A673 (cell line): Measurements from ENCODE around the gene CEP44. TPM values are rescaled to one million over a fixed set of nuclear protein-coding genes. Genes with fewer than 3 reads are reported as not detected.
"Not testable (repeated sequence)": the region's sequence is repeated elsewhere in the genome, so short reads cannot be mapped to it uniquely, and the experiment has no call there.

Source experiments
- BruUV-seq: library from RNA; stranded (reverse); fragments of 400-500 nt; replicated peaks from 2 replicates; lab custom pipeline; 2021; lab: Mats Ljungman, UMichigan
- CTCF ChIA-PET: fragments of 300-600 bp; sonication (Branson Sonifier 250); formaldehyde crosslinking; loops from one replicate; lab custom pipeline; 2022; ENCODE audit warnings: antibody characterized with exemption; lab: Charles Lee
- POLR2A ChIA-PET: fragments of 300-600 bp; sonication (Branson Sonifier 250); formaldehyde crosslinking; loops from one replicate; lab custom pipeline; 2022; ENCODE audit warnings: antibody characterized with exemption; ENCODE audit not compliant: low non-redundant PET; lab: Charles Lee
- DNase-seq: peaks from one replicate; pipeline ENCODE4 v3.0.0-alpha.2; 2015; ENCODE audit warnings: low spot score
- H3K27ac ChIP-seq: fragments of 200-600 bp; sonication (generic); 2 replicates; pipeline ENCODE4 v1.5.1; 2016; ENCODE audit warnings: mixed run types, low read depth, mild to moderate bottlenecking, mixed read lengths, antibody characterized with exemption, low read length; ENCODE audit not compliant: poor library complexity, severe bottlenecking
- H3K27me3 ChIP-seq: fragments of 200-600 bp; sonication (generic); replicated peaks from 2 replicates; pipeline ENCODE4 v1.6.1; 2017; ENCODE audit warnings: mixed run types, low read depth, mild to moderate bottlenecking, mixed read lengths, antibody characterized with exemption, low read length; ENCODE audit not compliant: insufficient read depth, poor library complexity
- H3K36me3 ChIP-seq: fragments of 200-600 bp; sonication (generic); 2 replicates; pipeline ENCODE4 v1.6.1; 2016; ENCODE audit warnings: mixed run types, mild to moderate bottlenecking, mixed read lengths, antibody characterized with exemption, low read length; ENCODE audit not compliant: insufficient read depth, poor library complexity, severe bottlenecking
- H3K4me1 ChIP-seq: fragments of 200-600 bp; sonication (generic); 2 replicates; pipeline ENCODE4 v1.6.1; 2017; ENCODE audit warnings: mixed run types, mild to moderate bottlenecking, mixed read lengths, antibody characterized with exemption, low read length; ENCODE audit not compliant: insufficient read depth, poor library complexity, severe bottlenecking
- H3K4me3 ChIP-seq: fragments of 200-600 bp; sonication (generic); 2 replicates; pipeline ENCODE4 v1.5.1; 2016; ENCODE audit warnings: low read depth, mixed run types, mild to moderate bottlenecking, mixed read lengths, low read length; ENCODE audit not compliant: poor library complexity, severe bottlenecking
- H3K9me3 ChIP-seq: fragments of 200-600 bp; sonication (generic); 2 replicates; pipeline ENCODE4 v1.6.1; 2016; ENCODE audit warnings: mixed run types, low read depth, mild to moderate bottlenecking, mixed read lengths, antibody characterized with exemption, low read length; ENCODE audit not compliant: poor library complexity, severe bottlenecking
- EZH2 ChIP-seq: fragments of 200-600 bp; sonication (generic); IDR thresholded peaks from 2 replicates; pipeline ENCODE4 v1.6.1; 2017; ENCODE audit warnings: borderline replicate concordance, low read depth, mild to moderate bottlenecking, mixed read lengths, antibody characterized with exemption, low read length; ENCODE audit not compliant: poor library complexity, severe bottlenecking
- intact Hi-C: fragments of 100-400 bp; cut with micrococcal nuclease; formaldehyde crosslinking; loops from one replicate; pipeline ENCODE4 v1.10.0; 2022; ENCODE audit not compliant: unreplicated experiment
- total RNA-seq: library from RNA; stranded (reverse); gene quantifications from 2 replicates; pipeline ENCODE4 v1.2.3, GENCODE V29; 2021
- TF ChIP-seq, protein P1 (sequence below): fragments of 300-800, 200-600 bp; sonication (generic); conservative IDR thresholded peaks from 2 replicates; pipeline ENCODE4 v1.5.1; 2017; ENCODE audit warnings: low read depth, mild to moderate bottlenecking, antibody characterized with exemption, low read length, moderate library complexity, mixed read lengths

The CEP44 gene
- total RNA-seq, 1 experiment from 2014 or later = 22.3 TPM

DNA sequence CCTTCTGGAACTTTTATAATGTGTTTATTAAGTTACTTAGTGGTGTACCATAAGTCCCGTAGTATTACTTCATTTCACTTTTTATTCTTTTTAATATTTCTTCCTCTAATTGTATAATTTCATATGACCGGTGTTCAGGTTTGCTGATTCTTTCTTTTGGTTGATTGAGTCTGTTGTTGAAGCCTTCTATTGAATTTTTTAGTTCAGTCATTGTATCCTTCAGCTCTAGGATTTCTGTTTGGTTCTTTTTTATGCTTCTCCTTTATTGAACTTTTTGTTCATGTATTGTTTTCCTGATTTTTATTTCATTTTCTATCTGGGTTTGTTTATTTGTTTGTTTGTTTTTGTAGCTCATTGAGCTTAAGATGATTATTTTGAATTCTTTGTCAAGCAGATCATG lies 8.8 kb downstream of the CEP44 start:
- Histone ChIP-seq H3K9me3 (peaks cover 20% of the 10 kb centered on the region), H3K36me3 (peaks cover 6% of the 10 kb centered on the region), H3K4me3 (no peak overlapping the region), H3K27ac (no peak overlapping the region), H3K27me3 (no peaks in the 10 kb centered on the region), H3K4me1 (no peaks in the 10 kb centered on the region)
- ChIA-PET CTCF (no interaction called here), POLR2A (no interaction called here)
- no TSS peak for BruUV-seq
- intact Hi-C loops = no loop called here
- no peak for DNase-seq
- no peak for TF ChIP-seq EZH2
- TF ChIP-seq, protein P1, sequence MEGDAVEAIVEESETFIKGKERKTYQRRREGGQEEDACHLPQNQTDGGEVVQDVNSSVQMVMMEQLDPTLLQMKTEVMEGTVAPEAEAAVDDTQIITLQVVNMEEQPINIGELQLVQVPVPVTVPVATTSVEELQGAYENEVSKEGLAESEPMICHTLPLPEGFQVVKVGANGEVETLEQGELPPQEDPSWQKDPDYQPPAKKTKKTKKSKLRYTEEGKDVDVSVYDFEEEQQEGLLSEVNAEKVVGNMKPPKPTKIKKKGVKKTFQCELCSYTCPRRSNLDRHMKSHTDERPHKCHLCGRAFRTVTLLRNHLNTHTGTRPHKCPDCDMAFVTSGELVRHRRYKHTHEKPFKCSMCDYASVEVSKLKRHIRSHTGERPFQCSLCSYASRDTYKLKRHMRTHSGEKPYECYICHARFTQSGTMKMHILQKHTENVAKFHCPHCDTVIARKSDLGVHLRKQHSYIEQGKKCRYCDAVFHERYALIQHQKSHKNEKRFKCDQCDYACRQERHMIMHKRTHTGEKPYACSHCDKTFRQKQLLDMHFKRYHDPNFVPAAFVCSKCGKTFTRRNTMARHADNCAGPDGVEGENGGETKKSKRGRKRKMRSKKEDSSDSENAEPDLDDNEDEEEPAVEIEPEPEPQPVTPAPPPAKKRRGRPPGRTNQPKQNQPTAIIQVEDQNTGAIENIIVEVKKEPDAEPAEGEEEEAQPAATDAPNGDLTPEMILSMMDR = no peak

DNA sequence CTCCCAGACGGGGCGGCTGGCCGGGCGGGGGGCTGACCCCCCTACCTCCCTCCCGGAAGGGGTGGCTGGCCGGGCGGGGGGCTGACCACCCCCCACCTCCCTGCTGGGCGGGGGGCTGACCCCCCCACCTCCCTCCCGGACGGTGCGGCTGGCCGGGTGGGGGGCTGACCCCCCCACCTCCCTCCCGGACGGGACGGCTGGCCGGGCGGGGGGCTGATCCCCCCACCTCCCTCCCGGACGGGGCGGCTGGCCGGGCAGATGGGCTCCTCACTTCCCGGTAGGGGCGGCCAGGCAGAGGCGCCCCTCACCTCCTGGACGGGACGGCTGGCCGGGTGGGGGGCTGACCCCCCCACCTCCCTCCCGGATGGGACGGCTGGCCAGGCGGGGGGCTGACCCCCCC lies 10.9 kb downstream of the CEP44 start:
- intact Hi-C loops, DNase-seq, H3K27me3 ChIP-seq, BruUV-seq, POLR2A ChIA-PET, H3K4me3 ChIP-seq, CTCF ChIA-PET, H3K4me1 ChIP-seq, H3K27ac ChIP-seq: not testable (repeated sequence)
- peaks cover 10% of the 10 kb centered on the region for H3K36me3 ChIP-seq
- H3K9me3 ChIP-seq = peaks cover 20% of the 10 kb centered on the region

DNA sequence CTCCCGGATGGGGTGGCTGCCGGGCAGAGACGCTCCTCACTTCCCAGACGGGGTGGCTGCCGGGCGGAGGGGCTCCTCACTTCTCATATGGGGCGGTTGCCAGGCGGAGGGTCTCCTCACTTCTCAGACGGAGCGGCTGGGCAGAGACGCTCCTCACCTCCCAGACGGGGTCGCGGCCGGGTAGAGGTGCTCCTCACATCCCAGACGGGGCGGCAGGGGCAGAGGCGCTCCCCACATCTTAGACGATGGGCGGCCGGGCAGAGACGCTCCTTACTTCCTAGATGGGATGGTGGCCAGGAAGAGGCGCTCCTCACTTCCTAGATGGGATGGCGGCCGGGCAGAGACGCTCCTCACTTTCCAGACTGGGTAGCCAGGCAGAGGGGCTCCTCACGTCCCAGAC lies 11.4 kb downstream of the CEP44 start:
- Histone ChIP-seq H3K9me3 (peaks cover 20% of the 10 kb centered on the region), H3K36me3 (peaks cover 15% of the 10 kb centered on the region)
- H3K4me3 ChIP-seq, CTCF ChIA-PET, H3K4me1 ChIP-seq, POLR2A ChIA-PET, BruUV-seq, intact Hi-C loops, DNase-seq, H3K27me3 ChIP-seq, H3K27ac ChIP-seq: not testable (repeated sequence)

DNA sequence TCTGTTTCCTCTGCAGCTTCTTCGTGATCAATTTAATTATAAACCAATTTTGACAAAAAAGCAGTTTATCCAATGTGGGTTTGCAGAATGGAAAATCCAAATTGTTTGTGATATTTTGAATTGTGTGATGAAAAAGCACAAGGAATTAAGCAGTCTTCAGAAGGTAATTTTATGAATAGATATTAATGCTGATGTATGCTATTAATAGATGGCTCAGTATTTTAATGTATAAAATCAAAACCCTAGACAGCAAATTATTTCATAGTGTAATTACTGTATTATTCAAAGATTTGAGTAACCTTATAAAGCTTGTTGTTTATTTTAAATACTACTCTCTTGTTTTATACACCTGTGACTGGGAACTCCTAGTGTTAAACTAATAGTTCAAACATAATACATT lies 20.0 kb downstream of the CEP44 start:
- H3K9me3 ChIP-seq = no peaks in the 10 kb centered on the region
- no peak for DNase-seq
- peaks cover 41% of the 10 kb centered on the region for H3K36me3 ChIP-seq
- no peak overlapping the region for H3K4me3 ChIP-seq
- intact Hi-C loops = no loop called here
- CTCF ChIA-PET = no interaction called here
- no peaks in the 10 kb centered on the region for H3K27me3 ChIP-seq
- H3K4me1 ChIP-seq = no peaks in the 10 kb centered on the region
- BruUV-seq = no TSS peak
- no peak overlapping the region for H3K27ac ChIP-seq
- POLR2A ChIA-PET = no interaction called here
- TF ChIP-seq, protein P1 = no peak
- TF ChIP-seq EZH2 = no peak
